Nephron (organoid): ENCODE data around the gene PCDH1.

ENCODE experiments used
- H3K27ac Mint-ChIP-seq, 3 experiments: 2 replicates each; pipeline ENCODE4 v1.8.0; 2020; ENCODE audit warnings: mixed read lengths in 3 of 3, mild to moderate bottlenecking in 2 of 3, moderate library complexity in 1 of 3
- H3K27me3 Mint-ChIP-seq: 2 replicates; pipeline ENCODE4 v1.8.0; 2021; ENCODE audit warnings: low read depth, mild to moderate bottlenecking, moderate library complexity, mixed read lengths
- H3K36me3 Mint-ChIP-seq: 2 replicates; pipeline ENCODE4 v1.8.0; 2020; ENCODE audit warnings: low read depth, mixed read lengths
- H3K4me1 Mint-ChIP-seq: 2 replicates; pipeline ENCODE4 v1.8.0; 2020; ENCODE audit warnings: mixed read lengths
- H3K4me3 Mint-ChIP-seq, 3 experiments: 2 replicates each; pipeline ENCODE4 v1.8.0; 2020; ENCODE audit warnings: mild to moderate bottlenecking in 3 of 3, mixed read lengths in 3 of 3, moderate library complexity in 2 of 3
- H3K9me3 Mint-ChIP-seq: 2 replicates; pipeline ENCODE4 v1.8.0; 2020; ENCODE audit warnings: mixed read lengths
- TF ChIP-seq, protein P1 (sequence below), 3 experiments: fragments of 200-600 bp; sonication (generic); IDR thresholded peaks; one replicate each; pipeline ENCODE4 v1.5.0; 2021; ENCODE audit warnings: antibody characterized with exemption in 3 of 3; ENCODE audit not compliant: unreplicated experiment in 3 of 3

Gene PCDH1

DNA sequence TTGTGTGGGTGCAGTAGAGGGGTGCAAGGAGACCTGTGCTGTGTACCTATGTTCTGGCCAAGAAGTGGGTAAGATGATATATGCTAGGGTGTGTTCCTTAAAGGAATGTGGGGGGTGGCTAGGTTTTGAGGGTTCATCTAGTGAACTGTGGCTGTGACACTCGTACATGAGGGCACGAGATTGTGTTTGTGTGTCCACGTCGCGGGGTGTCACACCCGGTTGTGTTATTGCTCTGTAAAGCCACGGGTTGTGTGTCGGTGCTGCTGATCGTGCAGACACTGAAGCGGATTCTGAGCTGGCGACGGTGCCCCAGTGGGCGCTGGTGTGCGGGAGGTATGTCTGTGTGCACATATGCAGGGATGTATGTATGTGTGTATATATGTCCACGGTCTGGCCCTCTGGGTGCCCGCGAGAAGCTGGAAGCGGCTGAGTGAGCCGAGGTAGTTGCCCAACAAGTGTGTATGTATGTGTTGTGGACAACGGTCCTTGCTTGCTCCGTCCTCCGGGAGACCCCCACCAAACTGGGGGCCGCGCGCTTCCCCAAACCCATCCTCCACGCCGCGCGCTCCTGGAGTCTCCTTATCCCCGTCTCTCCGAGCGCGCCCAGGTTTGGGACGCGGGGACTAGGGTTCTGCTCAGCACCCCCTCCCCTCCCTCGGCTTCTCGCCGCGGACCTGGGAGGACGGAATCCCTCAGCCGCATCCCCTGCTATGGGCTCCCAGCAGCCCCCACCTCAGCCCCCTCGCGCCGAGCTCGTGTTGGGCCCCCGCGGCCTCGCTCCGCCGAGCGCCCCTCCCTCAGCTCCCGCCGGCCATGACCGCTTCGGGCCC lies 639 bp downstream of the PCDH1 start:
- TF ChIP-seq, protein P1, sequence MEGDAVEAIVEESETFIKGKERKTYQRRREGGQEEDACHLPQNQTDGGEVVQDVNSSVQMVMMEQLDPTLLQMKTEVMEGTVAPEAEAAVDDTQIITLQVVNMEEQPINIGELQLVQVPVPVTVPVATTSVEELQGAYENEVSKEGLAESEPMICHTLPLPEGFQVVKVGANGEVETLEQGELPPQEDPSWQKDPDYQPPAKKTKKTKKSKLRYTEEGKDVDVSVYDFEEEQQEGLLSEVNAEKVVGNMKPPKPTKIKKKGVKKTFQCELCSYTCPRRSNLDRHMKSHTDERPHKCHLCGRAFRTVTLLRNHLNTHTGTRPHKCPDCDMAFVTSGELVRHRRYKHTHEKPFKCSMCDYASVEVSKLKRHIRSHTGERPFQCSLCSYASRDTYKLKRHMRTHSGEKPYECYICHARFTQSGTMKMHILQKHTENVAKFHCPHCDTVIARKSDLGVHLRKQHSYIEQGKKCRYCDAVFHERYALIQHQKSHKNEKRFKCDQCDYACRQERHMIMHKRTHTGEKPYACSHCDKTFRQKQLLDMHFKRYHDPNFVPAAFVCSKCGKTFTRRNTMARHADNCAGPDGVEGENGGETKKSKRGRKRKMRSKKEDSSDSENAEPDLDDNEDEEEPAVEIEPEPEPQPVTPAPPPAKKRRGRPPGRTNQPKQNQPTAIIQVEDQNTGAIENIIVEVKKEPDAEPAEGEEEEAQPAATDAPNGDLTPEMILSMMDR (IDR thresholded peaks at IDR 0.05; ENCODE audit: unreplicated experiment in 3 of 3): no peak

DNA sequence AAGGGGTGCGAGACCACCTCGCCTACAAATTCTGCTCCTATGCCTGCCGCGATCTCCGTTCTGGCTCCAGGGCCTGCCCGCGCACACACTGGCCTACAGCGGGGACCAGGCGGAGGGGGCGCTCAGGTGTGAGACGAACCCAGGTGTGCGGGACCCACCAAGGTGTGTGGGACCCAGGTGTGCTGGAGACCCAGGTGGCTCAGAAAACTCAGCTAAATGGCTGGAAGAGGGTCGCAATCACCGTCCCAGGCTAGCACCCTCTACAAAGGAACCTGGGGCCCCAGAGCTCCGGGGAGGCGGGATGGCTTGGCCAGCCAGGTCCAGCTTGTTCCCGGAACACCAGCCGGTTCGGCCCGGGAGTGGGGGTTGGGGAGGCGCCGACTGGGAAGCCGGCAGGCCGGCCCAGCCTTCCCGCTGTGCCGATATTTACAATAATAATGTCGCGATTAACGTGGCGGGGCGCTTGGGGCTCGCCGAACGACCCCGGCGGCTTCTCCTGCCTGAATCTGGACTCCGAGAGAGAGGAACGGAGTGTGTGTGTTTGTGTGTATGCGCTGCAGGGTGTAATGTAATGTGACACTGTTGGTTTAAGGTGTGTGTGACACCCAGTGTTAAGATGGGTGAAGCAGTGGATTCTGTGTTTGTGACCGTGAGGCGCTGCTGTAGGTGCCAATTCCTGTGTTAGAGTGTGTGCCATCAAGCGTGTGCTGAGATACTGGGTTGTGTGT lies 1.4 kb downstream of the PCDH1 start:
- Mint-ChIP-seq H3K27ac (peak overlapping the region in 1 of 3 experiments; percentile 28), H3K27me3 (peaks cover 93% of the 10 kb centered on the region), H3K4me1 (peaks cover 20% of the 10 kb centered on the region), H3K9me3 (no peaks in the 10 kb centered on the region), H3K4me3 (peak overlapping the region; percentile 81 to 90 (median 84)), H3K36me3 (peaks cover 3% of the 10 kb centered on the region)
- TF ChIP-seq, protein P1 (IDR thresholded peaks at IDR 0.05; ENCODE audit: unreplicated experiment in 3 of 3): no peak

More for the DNA sequence above, 639 bp downstream of the PCDH1 start:
- Mint-ChIP-seq H3K27me3 (peaks cover 93% of the 10 kb centered on the region), H3K9me3 (no peaks in the 10 kb centered on the region), H3K4me3 (peak overlapping the region; percentile 81 to 90 (median 84)), H3K27ac (peak overlapping the region in 1 of 3 experiments; percentile 28), H3K36me3 (peaks cover 3% of the 10 kb centered on the region), H3K4me1 (peaks cover 20% of the 10 kb centered on the region)

DNA sequence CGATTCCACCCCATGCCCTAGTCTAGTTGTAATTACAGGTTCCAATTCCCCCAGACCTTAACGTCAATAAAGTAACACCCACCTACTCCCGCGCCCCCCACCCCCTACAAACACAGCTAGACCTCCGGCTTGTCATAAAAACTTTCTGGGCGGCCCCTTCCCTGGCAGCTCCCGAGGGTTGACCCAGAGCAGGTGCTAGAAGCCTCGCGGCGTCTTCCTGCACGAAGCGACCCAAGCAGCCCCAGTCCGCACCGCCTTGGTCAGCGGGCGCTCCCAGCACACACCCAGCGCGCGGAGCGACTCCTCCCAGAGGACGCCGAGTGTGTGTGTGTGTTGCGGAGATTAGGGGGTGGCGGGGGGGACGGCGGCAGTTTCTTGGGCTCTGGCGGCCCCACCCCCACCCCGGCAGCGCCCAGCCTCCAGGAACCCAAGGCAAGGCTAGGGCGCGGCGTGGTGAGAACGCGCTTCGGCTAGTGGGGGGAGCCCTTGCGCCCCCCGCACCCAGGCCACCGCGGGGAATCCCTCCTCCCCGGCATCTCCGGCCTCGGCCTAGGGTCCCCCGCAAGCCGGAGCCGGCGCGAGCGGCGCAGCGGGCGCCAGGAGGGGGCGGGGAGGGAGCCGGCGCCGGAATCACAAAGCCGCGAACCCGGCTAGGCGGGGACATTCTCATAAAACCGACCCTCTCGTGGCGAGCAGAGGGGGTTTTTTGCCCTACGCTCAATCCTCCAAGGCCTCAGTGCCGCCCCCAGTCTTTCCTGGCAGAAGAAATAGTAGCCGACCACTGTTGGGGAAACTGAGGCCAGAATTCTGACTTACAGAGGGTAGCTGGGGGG lies 2.2 kb downstream of the PCDH1 start:
- no peak overlapping the region for H3K27ac Mint-ChIP-seq
- TF ChIP-seq, protein P1 (IDR thresholded peaks at IDR 0.05; ENCODE audit: unreplicated experiment in 3 of 3): no peak
- no peaks in the 10 kb centered on the region for H3K9me3 Mint-ChIP-seq
- peaks cover 3% of the 10 kb centered on the region for H3K36me3 Mint-ChIP-seq
- peaks cover 93% of the 10 kb centered on the region for H3K27me3 Mint-ChIP-seq
- peaks cover 17% of the 10 kb centered on the region for H3K4me1 Mint-ChIP-seq
- peak overlapping the region; percentile 75 to 81 (median 77) for H3K4me3 Mint-ChIP-seq

DNA sequence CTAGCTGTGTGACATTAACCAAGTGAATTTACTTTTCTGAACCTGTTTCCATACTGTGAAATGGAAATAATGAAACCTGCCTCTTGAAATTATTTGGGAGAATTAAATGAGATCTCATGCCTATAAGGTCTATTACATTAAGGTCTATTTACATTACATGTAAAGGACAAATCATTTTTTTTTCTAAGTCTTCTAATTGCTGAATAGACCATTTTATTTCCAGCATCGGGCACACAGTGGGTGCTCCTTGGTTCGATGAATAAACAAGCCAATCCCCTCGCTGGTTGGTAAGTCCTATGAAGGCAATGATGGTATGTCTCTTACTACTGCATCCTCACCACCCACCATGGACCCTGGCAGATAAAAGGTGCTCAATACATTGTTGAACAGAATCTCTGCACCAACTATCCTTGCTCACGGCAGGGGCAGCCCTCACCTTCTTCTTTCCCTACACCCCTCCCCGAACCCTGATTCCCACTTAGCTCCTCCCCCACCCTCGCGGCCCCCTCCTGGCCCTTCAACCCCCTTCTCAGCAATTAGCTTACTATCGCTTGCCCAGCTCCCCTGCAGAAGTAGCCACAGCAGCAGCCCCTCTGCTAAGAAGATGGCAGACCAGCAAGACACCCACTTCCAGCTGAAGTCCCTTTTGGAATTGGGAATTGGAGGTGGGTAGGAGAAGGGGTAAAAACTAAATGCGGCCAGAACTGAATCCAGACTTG lies 3.0 kb downstream of the PCDH1 start:
- Mint-ChIP-seq H3K36me3 (peaks cover 3% of the 10 kb centered on the region), H3K27me3 (peaks cover 93% of the 10 kb centered on the region), H3K9me3 (no peaks in the 10 kb centered on the region), H3K4me1 (peaks cover 15% of the 10 kb centered on the region), H3K4me3 (peak overlapping the region; percentile 73 to 77 (median 75)), H3K27ac (no peak overlapping the region)
- TF ChIP-seq, protein P1 (IDR thresholded peaks at IDR 0.05; ENCODE audit: unreplicated experiment in 3 of 3): no peak

DNA sequence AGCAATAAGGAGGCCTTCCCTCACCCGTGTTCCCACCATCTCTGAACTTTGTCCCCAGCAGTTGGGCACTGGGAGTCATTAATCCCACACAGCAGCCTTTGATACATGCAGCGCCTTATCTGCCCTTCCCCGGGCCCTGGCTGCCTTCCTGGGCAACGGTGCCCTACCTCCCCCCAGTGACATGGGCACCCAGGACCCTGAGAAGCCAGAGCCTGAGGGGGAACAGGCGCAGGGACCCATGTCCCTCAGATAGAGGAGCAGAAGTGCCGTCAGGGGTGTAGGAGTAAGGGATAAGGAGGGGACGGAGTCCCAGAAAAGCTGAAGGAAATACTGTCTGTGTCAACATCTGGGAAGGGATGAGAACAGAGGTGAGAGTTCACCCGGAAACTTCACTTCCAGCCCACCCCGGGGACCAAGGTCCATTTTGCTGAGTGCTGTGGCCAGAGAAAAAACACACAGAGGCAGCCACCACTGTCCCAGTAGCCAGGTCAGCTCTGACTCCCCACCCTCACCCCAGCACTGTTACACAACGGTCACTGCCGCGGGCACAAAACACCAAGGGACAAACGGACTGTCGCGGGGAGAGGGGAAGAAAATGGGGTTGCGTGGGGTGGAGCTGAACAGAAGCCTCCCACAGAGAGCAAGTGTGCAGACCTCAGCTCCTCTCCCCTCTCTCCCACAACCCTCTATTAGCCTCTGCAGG lies 3.8 kb downstream of the PCDH1 start:
- peaks cover 93% of the 10 kb centered on the region for H3K27me3 Mint-ChIP-seq
- peak overlapping the region in 2 of 3 experiments; percentile 6 to 52 for H3K4me3 Mint-ChIP-seq
- no peaks in the 10 kb centered on the region for H3K9me3 Mint-ChIP-seq
- TF ChIP-seq, protein P1 (IDR thresholded peaks at IDR 0.05; ENCODE audit: unreplicated experiment in 3 of 3): no peak
- H3K4me1 Mint-ChIP-seq: peaks cover 15% of the 10 kb centered on the region
- peaks cover 3% of the 10 kb centered on the region for H3K36me3 Mint-ChIP-seq
- H3K27ac Mint-ChIP-seq: no peak overlapping the region
